A172 (cell line): ENCODE data around the gene SCN8A. TPM values are rescaled to one million over a fixed set of nuclear protein-coding genes. Genes with fewer than 3 reads are reported as not detected.
"Not testable (repeated sequence)": the region's sequence is repeated elsewhere in the genome, so short reads cannot be mapped to it uniquely, and the experiment has no call there.

Experiments used
- DNase-seq: peaks from one replicate; pipeline ENCODE4 v3.0.0-alpha.2; 2015; ENCODE audit warnings: low spot score
- total RNA-seq: library from RNA; depleted of rRNA; stranded (reverse); fragments of >200 nt; shearing (Covaris generic); gene quantifications from 2 replicates; pipeline ENCODE4 v1.2.3, GENCODE V29; 2014; rRNA removed

Gene SCN8A
- total RNA-seq: 1.8 and 2.4 TPM in 2 replicates

- peak; percentile 11 for DNase-seq
Measured at GRCh38 chr12:51591016-51591901, at the start of gene SCN8A. Gene SCN8A (plus strand): TSS chr12:51591233. CDS start chr12:51662818, 71,585 bp downstream.

- no peak for DNase-seq
Measured at GRCh38 chr12:51546097-51546496, 44.9 kb upstream of the SCN8A start.

- no peak for DNase-seq
Measured at GRCh38 chr12:51547606-51548005, 43.4 kb upstream of the SCN8A start.

- no peak for DNase-seq
Measured at GRCh38 chr12:51548241-51548640, 42.8 kb upstream of the SCN8A start.

- DNase-seq: no peak
Measured at GRCh38 chr12:51549637-51550036, 41.4 kb upstream of the SCN8A start.

- not testable (repeated sequence) for DNase-seq
Measured at GRCh38 chr12:51568271-51569032, 22.6 kb upstream of the SCN8A start.

- DNase-seq: no peak
Measured at GRCh38 chr12:51579321-51579850, 11.6 kb upstream of the SCN8A start.

GRCh38 chr12:51589060-51589459 lies 2.0 kb upstream of the SCN8A start:
- DNase-seq: no peak

GRCh38 chr12:51589557-51590176 lies 1.4 kb upstream of the SCN8A start:
- no peak for DNase-seq

- DNase-seq: peak; percentile 48
Measured at GRCh38 chr12:51590347-51591015, 552 bp upstream of the SCN8A start.

GRCh38 chr12:51592034-51592705 lies 1.1 kb downstream of the SCN8A start:
- peak; percentile 33 for DNase-seq

GRCh38 chr12:51593021-51593420 lies 2.0 kb downstream of the SCN8A start:
- DNase-seq: no peak

GRCh38 chr12:51593539-51593938 lies 2.5 kb downstream of the SCN8A start:
- DNase-seq: peak; percentile 40

GRCh38 chr12:51598156-51598555 lies 7.1 kb downstream of the SCN8A start:
- DNase-seq: no peak

GRCh38 chr12:51600721-51601120 lies 9.7 kb downstream of the SCN8A start:
- DNase-seq: no peak

GRCh38 chr12:51601241-51601640 lies 10.2 kb downstream of the SCN8A start:
- DNase-seq: no peak

GRCh38 chr12:51605896-51606295 lies 14.9 kb downstream of the SCN8A start:
- DNase-seq: not testable (repeated sequence)

GRCh38 chr12:51607197-51607596 lies 16.2 kb downstream of the SCN8A start:
- DNase-seq: not testable (repeated sequence)

GRCh38 chr12:51620448-51620847 lies 29.4 kb downstream of the SCN8A start:
- no peak for DNase-seq

- peak; percentile 61 for DNase-seq
Measured at GRCh38 chr12:51621156-51621922, 30.3 kb downstream of the SCN8A start.
